Endothelial cell of umbilical vein (primary cell): ENCODE measurements around the gene KAZN. TPM values are rescaled to one million over a fixed set of nuclear protein-coding genes. Genes with fewer than 3 reads are reported as not detected.

Source experiments
- BruUV-seq: library from RNA; stranded (reverse); fragments of 400-500 nt; replicated peaks from 2 replicates; lab custom pipeline; 2021; lab: Mats Ljungman, UMichigan
- CTCF ChIA-PET: fragments of 300-600, 350-600 bp; sonication (Branson Sonifier 250); formaldehyde crosslinking; loops from one replicate; lab custom pipeline; 2021; ENCODE audit warnings: antibody characterized with exemption, inconsistent platforms; lab: Charles Lee
- POLR2A ChIA-PET: fragments of 300-600, 350-600 bp; sonication (Branson Sonifier 250); formaldehyde crosslinking; loops from one replicate; lab custom pipeline; 2021; ENCODE audit warnings: antibody characterized with exemption, inconsistent platforms; lab: Charles Lee
- DNase-seq: peaks from one replicate; pipeline ENCODE4 v3.0.0-alpha.2; 2011; ENCODE audit warnings: low read depth, low spot score
- FAIRE-seq: peaks from 2 replicates; lab custom pipeline; 2011; peaks lifted over from hg19 to GRCh38; lab: Jason Lieb, UNC
- H2AFZ ChIP-seq: 2 replicates; pipeline ENCODE4 v1.6.0; 2012; ENCODE audit warnings: low read depth, low read length, control low read depth, inconsistent platforms
- H3K27ac ChIP-seq: 2 replicates; pipeline ENCODE4 v1.5.1; 2011; ENCODE audit warnings: low read depth, mild to moderate bottlenecking, control low read depth, low read length, moderate library complexity; ENCODE audit not compliant: insufficient read depth
- H3K27me3 ChIP-seq, 2 experiments: 2 replicates each; pipeline versions ENCODE4 v1.6.0 to v1.6.1; 2011; ENCODE audit warnings: low read length in 2 of 2, mixed read lengths in 1 of 2; ENCODE audit not compliant: control insufficient read depth in 2 of 2, insufficient read depth in 2 of 2
- H3K36me3 ChIP-seq, 2 experiments: 2 replicates in 1 of 2; 3 replicates in 1 of 2; pipeline ENCODE4 v1.5.1; 2011; ENCODE audit warnings: low read length in 2 of 2, mild to moderate bottlenecking in 1 of 2, moderate library complexity in 1 of 2; ENCODE audit not compliant: control insufficient read depth in 2 of 2, insufficient read depth in 2 of 2; ENCODE audit errors: extremely low read depth in 1 of 2
- H3K4me1 ChIP-seq: 3 replicates; pipeline ENCODE4 v1.5.1; 2011; ENCODE audit warnings: mild to moderate bottlenecking, low read length; ENCODE audit not compliant: control insufficient read depth, insufficient read depth; ENCODE audit errors: extremely low read depth
- H3K4me2 ChIP-seq: 2 replicates; pipeline ENCODE4 v1.6.1; 2011; ENCODE audit warnings: low read length, control low read depth, mixed read lengths; ENCODE audit not compliant: insufficient read depth
- H3K4me3 ChIP-seq, 3 experiments: fragments of 200-600 bp in 1 of 3; sonication (generic), shearing (Covaris generic) in 1 of 3; replicated peaks in 1 of 3; 2 replicates each; pipeline ENCODE4 v1.5.1; 2011 to 2016; ENCODE audit warnings: control low read depth in 3 of 3, low read length in 3 of 3, mild to moderate bottlenecking in 2 of 3, inconsistent platforms in 1 of 3, low read depth in 1 of 3, moderate library complexity in 1 of 3; ENCODE audit not compliant: insufficient read depth in 1 of 3
- H3K79me2 ChIP-seq: 2 replicates; pipeline ENCODE4 v1.6.0; 2012; ENCODE audit warnings: low read length, inconsistent platforms; ENCODE audit not compliant: control insufficient read depth, insufficient read depth
- H3K9ac ChIP-seq: replicated peaks from 2 replicates; pipeline ENCODE3; 2011; ENCODE audit warnings: low read length, control low read depth; ENCODE audit not compliant: insufficient read depth; ENCODE audit errors: extremely low read depth
- H3K9me1 ChIP-seq: replicated peaks from 3 replicates; pipeline ENCODE4 v1.6.0; 2011; ENCODE audit warnings: mild to moderate bottlenecking, low read length; ENCODE audit not compliant: control insufficient read depth, insufficient read depth; ENCODE audit errors: extremely low read depth
- H3K9me3 ChIP-seq: replicated peaks from 2 replicates; pipeline ENCODE4 v1.5.1; 2012; ENCODE audit warnings: low read length, inconsistent platforms; ENCODE audit not compliant: control insufficient read depth, insufficient read depth
- H4K20me1 ChIP-seq: replicated peaks from 2 replicates; pipeline ENCODE3; 2011; ENCODE audit warnings: mild to moderate bottlenecking, low read length; ENCODE audit not compliant: control insufficient read depth, insufficient read depth; ENCODE audit errors: extremely low read depth
- EZH2 ChIP-seq: IDR thresholded peaks from 2 replicates; pipeline ENCODE4 v1.6.1; 2012; ENCODE audit warnings: borderline replicate concordance, low read depth, mild to moderate bottlenecking, moderate library complexity, low read length, inconsistent platforms; ENCODE audit not compliant: severe bottlenecking
- FOS ChIP-seq: IDR thresholded peaks from 2 replicates; pipeline ENCODE4 v1.6.1; 2011; ENCODE audit warnings: mild to moderate bottlenecking, low read length, moderate library complexity, borderline replicate concordance; ENCODE audit not compliant: insufficient read depth
- GATA2 ChIP-seq: IDR thresholded peaks from 2 replicates; pipeline ENCODE4 v1.7.0; 2011; ENCODE audit warnings: low read depth, mild to moderate bottlenecking, moderate library complexity, mixed read lengths, low read length; ENCODE audit not compliant: insufficient read length, insufficient read depth
- JUN ChIP-seq: IDR thresholded peaks from 2 replicates; pipeline ENCODE4 v1.6.1; 2011; ENCODE audit warnings: borderline replicate concordance, low read depth; ENCODE audit not compliant: insufficient read length, insufficient read depth
- MYC ChIP-seq: IDR thresholded peaks from one replicate; pipeline ENCODE4 v1.6.1; 2011; ENCODE audit warnings: mild to moderate bottlenecking, low read depth, low read length
- POLR2A ChIP-seq: IDR thresholded peaks from 2 replicates; pipeline ENCODE4 v1.6.1; 2012; ENCODE audit warnings: low read depth, mild to moderate bottlenecking, control low read depth, low read length
- POLR2AphosphoS5 ChIP-seq: IDR thresholded peaks from 2 replicates; pipeline ENCODE4 v1.6.1; 2012; ENCODE audit warnings: low read depth, mild to moderate bottlenecking, control low read depth, low read length, moderate library complexity; ENCODE audit not compliant: insufficient read depth
- dilution Hi-C: fragments of 300-500 bp; cut with MboI; formaldehyde crosslinking; loops from one replicate; pipeline ENCODE4 v1.15.0; 2019; ENCODE audit warnings: low sequenced_read_pairs; ENCODE audit not compliant: extremely low pct_ligation_motif_present
- intact Hi-C: fragments of 100-400 bp; cut with micrococcal nuclease; formaldehyde crosslinking; loops from one replicate; pipeline ENCODE4 v1.10.0; 2022
- polyA plus RNA-seq, 4 experiments: library from polyadenylated mRNA; depleted of rRNA in 3 of 4; stranded (reverse) in 3 of 4; unstranded in 1 of 4; fragments of >200 nt; gene quantifications; 2 replicates each; pipeline versions ENCODE4 v1.2.1 to v1.2.3, GENCODE V29; 2011 to 2012; ENCODE audit warnings: missing spikeins in 1 of 4
- total RNA-seq: library from RNA; stranded (reverse); gene quantifications from 2 replicates; pipeline ENCODE4 v1.2.3, GENCODE V29; 2021
- TF ChIP-seq, protein P1 (sequence below), 2 donors: IDR thresholded peaks; 1 replicate in 1 of 2; 2 replicates in 1 of 2; pipeline ENCODE4 v1.5.1; 2011; ENCODE audit warnings: low read length in 2 of 2, mild to moderate bottlenecking in 2 of 2, moderate library complexity in 2 of 2, control low read depth in 1 of 2, inconsistent platforms in 1 of 2, low read depth in 1 of 2; ENCODE audit not compliant: insufficient read depth in 1 of 2; ENCODE audit errors: extremely low read depth in 1 of 2
- TF ChIP-seq, protein P2 (sequence below): IDR thresholded peaks from 2 replicates; pipeline ENCODE4 v1.6.1; 2011; ENCODE audit not compliant: insufficient read depth, insufficient read length

The KAZN gene
- total and polyA plus RNA-seq, 2 donors (not counting 3 experiments of a cell fraction or from before 2014, with no cell fraction given): 1.6 to 5.8 TPM

DNA sequence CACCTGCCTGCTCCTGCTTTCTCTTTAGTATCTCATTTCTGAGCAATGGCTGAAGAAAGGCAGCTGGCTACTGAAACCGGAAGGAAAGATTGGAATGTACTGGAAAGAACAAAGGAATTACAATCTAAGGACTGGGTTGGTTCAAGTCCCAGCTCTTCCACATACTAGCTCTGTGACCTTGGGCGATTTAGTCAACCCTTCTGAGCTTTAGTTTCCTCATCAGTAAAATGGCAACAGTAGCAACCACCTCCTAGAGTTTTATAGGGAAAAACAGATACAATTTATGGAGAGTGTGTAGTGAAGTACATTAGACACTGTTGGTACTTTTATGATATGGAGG is 158.8 kb downstream of the KAZN start:
- Histone ChIP-seq H3K4me1 (no peaks in the 10 kb centered on the region), H3K36me3 (no peaks in the 10 kb centered on the region), H4K20me1 (no peaks in the 10 kb centered on the region), H3K27ac (no peak overlapping the region), H3K4me2 (no peak overlapping the region), H3K27me3 (no peaks in the 10 kb centered on the region), H3K9me1 (no peaks in the 10 kb centered on the region), H3K9me3 (peaks cover 3% of the 10 kb centered on the region), H2AFZ (no peak overlapping the region), H3K79me2 (no peaks in the 10 kb centered on the region), H3K4me3 (no peak overlapping the region), H3K9ac (no peak overlapping the region)
- intact Hi-C loops (no loop called here), dilution Hi-C loops (no loop called here)
- DNase-seq (no peak), FAIRE-seq (no peak)
- TF ChIP-seq FOS (no peak), GATA2 (no peak), JUN (no peak), POLR2AphosphoS5 (no peak), POLR2A (no peak), MYC (no peak), EZH2 (no peak)
- TF ChIP-seq, protein P1, sequence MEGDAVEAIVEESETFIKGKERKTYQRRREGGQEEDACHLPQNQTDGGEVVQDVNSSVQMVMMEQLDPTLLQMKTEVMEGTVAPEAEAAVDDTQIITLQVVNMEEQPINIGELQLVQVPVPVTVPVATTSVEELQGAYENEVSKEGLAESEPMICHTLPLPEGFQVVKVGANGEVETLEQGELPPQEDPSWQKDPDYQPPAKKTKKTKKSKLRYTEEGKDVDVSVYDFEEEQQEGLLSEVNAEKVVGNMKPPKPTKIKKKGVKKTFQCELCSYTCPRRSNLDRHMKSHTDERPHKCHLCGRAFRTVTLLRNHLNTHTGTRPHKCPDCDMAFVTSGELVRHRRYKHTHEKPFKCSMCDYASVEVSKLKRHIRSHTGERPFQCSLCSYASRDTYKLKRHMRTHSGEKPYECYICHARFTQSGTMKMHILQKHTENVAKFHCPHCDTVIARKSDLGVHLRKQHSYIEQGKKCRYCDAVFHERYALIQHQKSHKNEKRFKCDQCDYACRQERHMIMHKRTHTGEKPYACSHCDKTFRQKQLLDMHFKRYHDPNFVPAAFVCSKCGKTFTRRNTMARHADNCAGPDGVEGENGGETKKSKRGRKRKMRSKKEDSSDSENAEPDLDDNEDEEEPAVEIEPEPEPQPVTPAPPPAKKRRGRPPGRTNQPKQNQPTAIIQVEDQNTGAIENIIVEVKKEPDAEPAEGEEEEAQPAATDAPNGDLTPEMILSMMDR (IDR thresholded peaks at IDR 0.05; ENCODE audit: extremely low read depth in 1 of 2, insufficient read depth in 1 of 2, low read depth in 1 of 2, low read length in 2 of 2): no peak
- TF ChIP-seq, protein P2, sequence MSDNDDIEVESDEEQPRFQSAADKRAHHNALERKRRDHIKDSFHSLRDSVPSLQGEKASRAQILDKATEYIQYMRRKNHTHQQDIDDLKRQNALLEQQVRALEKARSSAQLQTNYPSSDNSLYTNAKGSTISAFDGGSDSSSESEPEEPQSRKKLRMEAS: no peak
- BruUV-seq: no TSS peak
- CTCF ChIA-PET: no interaction called here
- POLR2A ChIA-PET: no interaction called here
